ENCODE measurements around the gene CHN1.

The CHN1 gene

GRCh38 chr2:174951745-174952144 lies 53.4 kb downstream of the CHN1 start:
- H3K4me3 ChIP-seq (ENCODE audit: low read depth, low read length): no peak overlapping the region
- TF ChIP-seq, protein P1, sequence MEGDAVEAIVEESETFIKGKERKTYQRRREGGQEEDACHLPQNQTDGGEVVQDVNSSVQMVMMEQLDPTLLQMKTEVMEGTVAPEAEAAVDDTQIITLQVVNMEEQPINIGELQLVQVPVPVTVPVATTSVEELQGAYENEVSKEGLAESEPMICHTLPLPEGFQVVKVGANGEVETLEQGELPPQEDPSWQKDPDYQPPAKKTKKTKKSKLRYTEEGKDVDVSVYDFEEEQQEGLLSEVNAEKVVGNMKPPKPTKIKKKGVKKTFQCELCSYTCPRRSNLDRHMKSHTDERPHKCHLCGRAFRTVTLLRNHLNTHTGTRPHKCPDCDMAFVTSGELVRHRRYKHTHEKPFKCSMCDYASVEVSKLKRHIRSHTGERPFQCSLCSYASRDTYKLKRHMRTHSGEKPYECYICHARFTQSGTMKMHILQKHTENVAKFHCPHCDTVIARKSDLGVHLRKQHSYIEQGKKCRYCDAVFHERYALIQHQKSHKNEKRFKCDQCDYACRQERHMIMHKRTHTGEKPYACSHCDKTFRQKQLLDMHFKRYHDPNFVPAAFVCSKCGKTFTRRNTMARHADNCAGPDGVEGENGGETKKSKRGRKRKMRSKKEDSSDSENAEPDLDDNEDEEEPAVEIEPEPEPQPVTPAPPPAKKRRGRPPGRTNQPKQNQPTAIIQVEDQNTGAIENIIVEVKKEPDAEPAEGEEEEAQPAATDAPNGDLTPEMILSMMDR (IDR thresholded peaks at IDR 0.05; ENCODE audit: low read depth, low read length): no peak

DNA sequence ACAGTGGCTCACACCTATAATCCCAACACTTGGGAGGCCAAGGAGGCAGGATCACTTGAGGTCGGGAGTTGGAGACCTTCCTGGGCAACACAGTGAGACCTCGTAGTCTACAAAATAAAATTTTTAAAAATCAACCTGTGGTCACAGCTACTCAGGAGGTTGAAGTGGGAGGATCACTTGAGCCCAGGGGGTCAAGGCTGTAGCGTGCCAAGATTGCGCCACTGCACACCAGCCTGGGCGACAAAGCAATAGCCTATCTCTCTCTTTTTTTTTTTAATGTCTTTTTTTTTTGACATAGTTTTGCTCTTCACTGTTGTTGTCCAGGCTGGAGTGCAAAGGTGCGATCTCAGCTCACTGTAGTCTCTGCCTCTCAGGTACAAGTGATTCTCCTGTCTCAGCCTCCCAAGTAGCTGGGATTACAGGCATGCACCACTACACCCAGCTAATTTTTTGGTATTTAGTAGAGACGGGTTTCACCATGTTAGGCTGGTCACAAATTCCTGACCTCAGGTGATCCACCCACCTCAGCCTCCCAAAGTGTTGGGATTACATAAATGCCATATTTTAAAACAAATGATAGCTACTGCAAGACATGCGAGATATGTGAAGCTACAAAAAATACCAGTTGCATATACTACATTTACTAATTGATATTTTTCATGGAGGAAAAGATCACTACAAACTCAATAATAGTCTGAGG lies 55.0 kb downstream of the CHN1 start:
- no peak overlapping the region for H3K4me3 ChIP-seq (ENCODE audit: low read depth, low read length)

DNA sequence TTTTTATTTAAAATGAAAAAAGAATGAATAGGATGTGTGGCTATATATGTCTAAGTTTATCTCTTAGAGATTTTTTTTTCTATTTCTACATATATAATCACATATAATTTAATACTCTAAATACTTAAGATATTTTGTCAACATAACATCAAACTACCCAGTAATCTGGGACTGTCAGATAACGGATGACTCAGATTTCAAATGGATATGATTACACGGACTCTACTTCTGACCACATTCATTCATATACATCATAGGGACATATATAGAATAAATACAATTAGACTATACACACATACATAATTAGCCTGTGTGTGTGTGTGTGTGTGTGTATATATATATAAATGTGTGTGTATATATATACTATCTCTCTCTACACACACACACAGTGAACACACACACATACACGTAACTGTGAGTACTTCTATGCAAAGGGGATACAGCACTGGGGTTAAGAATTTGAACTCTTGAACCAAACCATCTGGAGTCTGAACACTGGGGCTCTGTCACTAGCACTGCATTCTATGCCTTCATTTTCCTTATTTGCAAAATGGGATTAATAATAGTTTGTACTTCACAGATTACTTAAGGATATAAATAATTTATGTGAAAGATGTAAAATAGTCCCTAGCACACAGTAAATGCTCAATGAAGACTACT lies 59.5 kb downstream of the CHN1 start:
- no peak overlapping the region for H3K4me3 ChIP-seq (ENCODE audit: low read depth, low read length)
- TF ChIP-seq, protein P1 (IDR thresholded peaks at IDR 0.05; ENCODE audit: low read depth, low read length): no peak

More for the DNA sequence above, 55.0 kb downstream of the CHN1 start:
- TF ChIP-seq, protein P1 (IDR thresholded peaks at IDR 0.05; ENCODE audit: low read depth, low read length): no peak

GRCh38 chr2:174939046-174939445 lies 66.1 kb downstream of the CHN1 start:
- H3K4me3 ChIP-seq (ENCODE audit: low read depth, low read length): no peak overlapping the region
- TF ChIP-seq, protein P1 (IDR thresholded peaks at IDR 0.05; ENCODE audit: low read depth, low read length): no peak

- H3K4me3 ChIP-seq (ENCODE audit: low read depth, low read length): no peak overlapping the region
- TF ChIP-seq, protein P1 (IDR thresholded peaks at IDR 0.05; ENCODE audit: low read depth, low read length): no peak
These were observed 73.5 kb downstream of the CHN1 start for GRCh38 chr2:174931724-174932123.

GRCh38 chr2:174929786-174930185 lies 75.4 kb downstream of the CHN1 start:
- H3K4me3 ChIP-seq (ENCODE audit: low read depth, low read length): no peak overlapping the region
- TF ChIP-seq, protein P1 (IDR thresholded peaks at IDR 0.05; ENCODE audit: low read depth, low read length): no peak

DNA sequence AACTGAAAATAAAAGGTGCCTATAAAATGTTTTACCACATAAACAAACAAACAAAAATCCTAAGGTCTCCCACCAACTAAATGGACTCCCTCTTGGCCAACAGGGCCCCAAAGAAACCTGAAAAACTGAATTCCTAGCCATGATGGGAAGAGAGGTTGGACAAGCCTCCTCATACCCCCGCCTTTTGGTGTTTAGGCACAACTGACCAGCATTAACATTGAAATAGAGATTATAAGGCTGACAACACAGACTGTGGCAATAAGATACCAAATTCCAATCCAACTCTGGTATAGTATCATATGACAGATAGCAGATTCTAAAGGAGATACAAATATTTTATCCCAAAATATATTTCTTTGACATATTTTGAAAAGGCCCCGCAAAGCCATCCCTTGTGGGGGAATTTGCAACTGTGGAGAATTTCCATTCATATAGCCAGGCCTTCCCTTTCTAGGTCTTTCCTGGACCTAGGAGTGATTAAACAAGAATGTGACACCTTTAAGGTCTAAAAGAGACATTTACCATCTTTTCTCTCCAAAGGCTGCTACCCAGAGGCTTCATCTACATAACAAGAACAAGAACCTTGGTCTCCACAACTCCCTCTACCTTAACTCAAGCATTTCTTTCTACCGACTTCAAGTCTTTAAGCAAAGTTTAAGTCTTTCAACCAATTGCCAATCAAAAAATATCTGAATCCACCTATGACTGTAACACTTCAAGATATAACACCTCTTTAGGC lies 80.0 kb downstream of the CHN1 start:
- H3K4me3 ChIP-seq (ENCODE audit: low read depth, low read length): no peak overlapping the region
- TF ChIP-seq, protein P1 (IDR thresholded peaks at IDR 0.05; ENCODE audit: low read depth, low read length): no peak
